ENCODE measurements around the gene EPHA8.
A peak's percentile ranks its signal among the peaks of the same experiment; 100 is the strongest.

Gene EPHA8

DNA sequence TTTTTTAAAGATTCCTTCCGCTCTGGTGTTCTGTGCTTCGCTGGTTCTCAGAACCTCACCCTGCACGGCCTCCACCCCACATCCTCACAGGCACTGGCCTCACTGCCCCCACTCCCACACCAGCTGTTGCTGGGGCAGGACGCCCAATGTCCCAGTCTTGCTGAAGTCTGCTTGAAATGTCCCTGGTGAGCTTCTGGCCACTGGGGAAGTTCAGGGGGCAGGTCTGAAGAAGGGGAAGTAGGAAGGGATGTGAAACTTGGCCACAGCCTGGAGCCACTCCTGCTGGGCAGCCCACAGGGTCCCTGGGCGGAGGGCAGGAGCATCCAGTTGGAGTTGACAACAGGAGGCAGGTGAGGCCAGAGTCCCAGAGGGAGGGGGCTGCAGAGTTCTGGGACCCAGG is 73.1 kb downstream of the EPHA8 start, which contains the start of gene C1QA:
C1QA (plus strand) TSS at position 276 of the 400 bp plus-strand sequence. CDS start 989 bp downstream, outside the sequence.
- Histone ChIP-seq H4K8ac (ENCODE audit: low read length) (no peak within 1 kb of the TSS), H3K27ac (ENCODE audit: low read length, poor library complexity, severe bottlenecking) (no peak within 1 kb of the TSS), H2BK120ac (ENCODE audit: low read depth, low read length) (no peak within 1 kb of the TSS), H3K9ac (ENCODE audit: low read length) (no peak within 1 kb of the TSS), H2AK5ac (ENCODE audit: low read length, severe bottlenecking) (no peak within 1 kb of the TSS), H3K18ac (ENCODE audit: low read depth in 1 of 2, low read length in 2 of 2) (no peak within 1 kb of the TSS), H3K23ac (ENCODE audit: low read length in 2 of 2) (no peak within 1 kb of the TSS), H3K4me2 (ENCODE audit: low read length, poor library complexity, severe bottlenecking) (no peak within 1 kb of the TSS), H3K36me3 (ENCODE audit: control insufficient read depth in 1 of 2, insufficient read depth in 2 of 2, low read depth in 1 of 2, low read length in 2 of 2) (no peaks in the 10 kb centered on the region), H3K4me1 (ENCODE audit: control insufficient read depth, insufficient read depth, low read depth, low read length) (no peaks in the 10 kb centered on the region), H3K4ac (ENCODE audit: low read depth in 1 of 2, low read length in 2 of 2) (no peak within 1 kb of the TSS), H3K14ac (ENCODE audit: low read length in 2 of 2) (no peak within 1 kb of the TSS), H2BK12ac (ENCODE audit: low read length in 2 of 2) (no peak within 1 kb of the TSS), H2BK15ac (ENCODE audit: low read depth, poor library complexity, severe bottlenecking) (no peak within 1 kb of the TSS), H4K91ac (ENCODE audit: low read length) (no peak within 1 kb of the TSS), H3K79me1 (replicated peaks; ENCODE audit: low read length, poor library complexity, severe bottlenecking) (no peaks in the 10 kb centered on the region), H3K27me3 (ENCODE audit: control insufficient read depth in 1 of 2, insufficient read depth in 1 of 2, low read length in 2 of 2) (peaks cover 46 to 73% of the 10 kb centered on the region in 2 experiments), H2BK5ac (ENCODE audit: low read depth, low read length, poor library complexity, severe bottlenecking) (no peak within 1 kb of the TSS), H2AFZ (ENCODE audit: low read depth, low read length) (no peak within 1 kb of the TSS), H3K4me3 (ENCODE audit: insufficient read depth in 1 of 2, low read depth in 1 of 2, low read length in 2 of 2) (peak within 1 kb of the TSS in 1 of 2 experiments; percentile 4), H3K9me3 (ENCODE audit: control insufficient read depth, low read length) (no peaks in the 10 kb centered on the region)
- no peak for DNase-seq
- WGBS: 79% methylated on average over 5 of the region's 5 CpGs

DNA sequence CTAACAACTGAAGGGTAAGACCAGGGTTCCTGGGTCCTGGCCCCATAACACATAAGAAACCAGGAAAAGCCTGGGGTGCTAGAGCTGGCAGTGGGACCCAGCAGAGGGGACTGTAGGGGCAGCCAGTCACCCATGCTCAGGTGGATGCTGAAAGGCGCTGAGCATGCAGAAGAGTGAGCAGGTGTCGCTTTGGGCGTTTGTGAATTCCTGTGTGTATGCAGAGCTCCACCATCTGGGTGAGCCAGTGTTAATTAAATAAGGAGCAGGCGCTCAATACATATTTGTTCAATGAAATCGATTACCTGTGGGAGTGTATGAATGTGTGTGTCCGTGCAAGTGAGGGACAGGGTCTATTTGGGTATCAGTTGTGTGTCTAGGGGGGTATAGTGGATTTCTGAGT is 73.6 kb downstream of the EPHA8 start:
- Histone ChIP-seq H3K4ac (ENCODE audit: low read depth in 1 of 2, low read length in 2 of 2) (no peak overlapping the region), H3K4me2 (ENCODE audit: low read length, poor library complexity, severe bottlenecking) (no peak overlapping the region), H2BK15ac (ENCODE audit: low read depth, poor library complexity, severe bottlenecking) (no peak overlapping the region), H3K79me1 (replicated peaks; ENCODE audit: low read length, poor library complexity, severe bottlenecking) (no peaks in the 10 kb centered on the region), H3K23ac (ENCODE audit: low read length in 2 of 2) (no peak overlapping the region), H2AK5ac (ENCODE audit: low read length, severe bottlenecking) (no peak overlapping the region), H4K91ac (ENCODE audit: low read length) (no peak overlapping the region), H2BK120ac (ENCODE audit: low read depth, low read length) (no peak overlapping the region), H2AFZ (ENCODE audit: low read depth, low read length) (no peak overlapping the region), H3K36me3 (ENCODE audit: control insufficient read depth in 1 of 2, insufficient read depth in 2 of 2, low read depth in 1 of 2, low read length in 2 of 2) (no peaks in the 10 kb centered on the region), H3K18ac (ENCODE audit: low read depth in 1 of 2, low read length in 2 of 2) (no peak overlapping the region), H3K9me3 (ENCODE audit: control insufficient read depth, low read length) (no peaks in the 10 kb centered on the region), H3K14ac (ENCODE audit: low read length in 2 of 2) (no peak overlapping the region), H3K4me3 (ENCODE audit: insufficient read depth in 1 of 2, low read depth in 1 of 2, low read length in 2 of 2) (no peak overlapping the region), H3K27me3 (ENCODE audit: control insufficient read depth in 1 of 2, insufficient read depth in 1 of 2, low read length in 2 of 2) (peaks cover 50 to 72% of the 10 kb centered on the region in 2 experiments), H3K4me1 (ENCODE audit: control insufficient read depth, insufficient read depth, low read depth, low read length) (peaks cover 3% of the 10 kb centered on the region), H4K8ac (ENCODE audit: low read length) (no peak overlapping the region), H2BK5ac (ENCODE audit: low read depth, low read length, poor library complexity, severe bottlenecking) (no peak overlapping the region), H3K27ac (ENCODE audit: low read length, poor library complexity, severe bottlenecking) (no peak overlapping the region), H2BK12ac (ENCODE audit: low read length in 2 of 2) (no peak overlapping the region), H3K9ac (ENCODE audit: low read length) (no peak overlapping the region)
- WGBS: 86% methylated on average over 6 of the region's 6 CpGs
- no peak for DNase-seq

DNA sequence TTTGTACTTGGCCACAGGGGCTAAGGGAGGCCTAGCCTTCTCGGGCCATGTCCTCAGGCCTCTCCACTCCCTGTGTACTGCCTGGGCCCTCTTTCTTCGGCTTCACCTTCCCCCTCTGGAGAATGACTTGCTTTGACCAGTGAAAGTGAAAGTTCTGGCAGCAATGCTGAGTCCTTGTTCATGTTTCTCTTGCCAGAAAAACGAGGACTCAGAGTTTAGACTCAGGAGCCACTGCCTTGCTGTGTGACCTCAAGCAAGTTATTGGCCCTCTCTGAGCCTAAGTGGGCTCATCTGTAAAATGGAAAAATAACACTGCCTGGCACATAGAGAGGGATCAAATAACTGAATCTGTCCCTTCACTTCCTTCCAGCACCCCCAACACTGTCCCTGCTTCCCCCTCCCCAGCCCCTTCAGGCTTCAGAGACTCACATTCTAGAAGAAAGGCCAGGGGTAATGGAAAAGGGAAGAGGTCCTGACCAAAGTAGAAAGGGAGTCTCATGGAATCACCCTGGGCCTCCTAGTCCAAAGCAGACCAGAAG is 74.7 kb downstream of the EPHA8 start:
- Histone ChIP-seq H2BK12ac (ENCODE audit: low read length in 2 of 2) (no peak overlapping the region), H2AFZ (ENCODE audit: low read depth, low read length) (no peak overlapping the region), H2BK5ac (ENCODE audit: low read depth, low read length, poor library complexity, severe bottlenecking) (no peak overlapping the region), H3K79me1 (replicated peaks; ENCODE audit: low read length, poor library complexity, severe bottlenecking) (no peaks in the 10 kb centered on the region), H3K18ac (ENCODE audit: low read depth in 1 of 2, low read length in 2 of 2) (no peak overlapping the region), H3K36me3 (ENCODE audit: control insufficient read depth in 1 of 2, insufficient read depth in 2 of 2, low read depth in 1 of 2, low read length in 2 of 2) (no peaks in the 10 kb centered on the region), H3K4me2 (ENCODE audit: low read length, poor library complexity, severe bottlenecking) (no peak overlapping the region), H4K8ac (ENCODE audit: low read length) (no peak overlapping the region), H3K9me3 (ENCODE audit: control insufficient read depth, low read length) (no peaks in the 10 kb centered on the region), H2BK120ac (ENCODE audit: low read depth, low read length) (no peak overlapping the region), H3K27me3 (ENCODE audit: control insufficient read depth in 1 of 2, insufficient read depth in 1 of 2, low read length in 2 of 2) (peaks cover 49 to 75% of the 10 kb centered on the region in 2 experiments), H2BK15ac (ENCODE audit: low read depth, poor library complexity, severe bottlenecking) (no peak overlapping the region), H3K4me1 (ENCODE audit: control insufficient read depth, insufficient read depth, low read depth, low read length) (peaks cover 3% of the 10 kb centered on the region), H3K4me3 (ENCODE audit: insufficient read depth in 1 of 2, low read depth in 1 of 2, low read length in 2 of 2) (no peak overlapping the region), H3K9ac (ENCODE audit: low read length) (no peak overlapping the region), H4K91ac (ENCODE audit: low read length) (no peak overlapping the region), H3K4ac (ENCODE audit: low read depth in 1 of 2, low read length in 2 of 2) (no peak overlapping the region), H3K23ac (ENCODE audit: low read length in 2 of 2) (no peak overlapping the region), H3K27ac (ENCODE audit: low read length, poor library complexity, severe bottlenecking) (no peak overlapping the region), H2AK5ac (ENCODE audit: low read length, severe bottlenecking) (no peak overlapping the region), H3K14ac (ENCODE audit: low read length in 2 of 2) (no peak overlapping the region)
- WGBS: 73% methylated on average over 3 of the region's 3 CpGs
- no peak for DNase-seq

DNA sequence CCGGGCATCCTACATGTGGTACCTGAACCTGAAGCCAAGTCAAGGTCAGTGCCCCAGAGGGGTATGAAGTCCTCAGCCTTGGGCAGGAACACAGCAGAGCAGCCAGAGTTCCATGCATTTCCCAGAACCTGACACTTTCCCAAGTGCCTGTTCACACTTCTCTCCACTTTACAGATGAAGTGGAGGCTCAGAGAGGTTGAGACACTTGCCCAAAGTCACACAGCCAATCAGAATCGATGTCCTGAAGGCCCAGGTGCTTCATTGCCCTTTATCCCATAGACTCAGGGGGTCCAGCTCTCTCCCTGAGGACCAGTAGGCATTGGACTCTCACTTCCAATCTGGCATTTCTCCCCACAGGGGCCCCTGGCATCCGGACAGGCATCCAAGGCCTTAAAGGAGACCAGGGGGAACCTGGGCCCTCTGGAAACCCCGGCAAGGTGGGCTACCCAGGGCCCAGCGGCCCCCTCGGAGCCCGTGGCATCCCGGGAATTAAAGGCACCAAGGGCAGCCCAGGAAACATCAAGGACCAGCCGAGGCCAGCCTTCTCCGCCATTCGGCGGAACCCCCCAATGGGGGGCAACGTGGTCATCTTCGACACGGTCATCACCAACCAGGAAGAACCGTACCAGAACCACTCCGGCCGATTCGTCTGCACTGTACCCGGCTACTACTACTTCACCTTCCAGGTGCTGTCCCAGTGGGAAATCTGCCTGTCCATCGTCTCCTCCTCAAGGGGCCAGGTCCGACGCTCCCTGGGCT is 75.4 kb downstream of the EPHA8 start:
- no peak overlapping the region for H3K4me2 ChIP-seq (ENCODE audit: low read length, poor library complexity, severe bottlenecking)
- no peak for DNase-seq
- no peak overlapping the region for H2BK15ac ChIP-seq (ENCODE audit: low read depth, poor library complexity, severe bottlenecking)
- H3K36me3 ChIP-seq (ENCODE audit: control insufficient read depth in 1 of 2, insufficient read depth in 2 of 2, low read depth in 1 of 2, low read length in 2 of 2): no peaks in the 10 kb centered on the region
- H4K91ac ChIP-seq (ENCODE audit: low read length): no peak overlapping the region
- H3K4me1 ChIP-seq (ENCODE audit: control insufficient read depth, insufficient read depth, low read depth, low read length): peaks cover 3% of the 10 kb centered on the region
- H2AK5ac ChIP-seq (ENCODE audit: low read length, severe bottlenecking): no peak overlapping the region
- H4K8ac ChIP-seq (ENCODE audit: low read length): no peak overlapping the region
- no peak overlapping the region for H3K4me3 ChIP-seq (ENCODE audit: insufficient read depth in 1 of 2, low read depth in 1 of 2, low read length in 2 of 2)
- no peak overlapping the region for H2BK5ac ChIP-seq (ENCODE audit: low read depth, low read length, poor library complexity, severe bottlenecking)
- H3K27me3 ChIP-seq (ENCODE audit: control insufficient read depth in 1 of 2, insufficient read depth in 1 of 2, low read length in 2 of 2): peaks cover 49 to 71% of the 10 kb centered on the region in 2 experiments
- no peak overlapping the region for H3K9ac ChIP-seq (ENCODE audit: low read length)
- H2BK120ac ChIP-seq (ENCODE audit: low read depth, low read length): no peak overlapping the region
- H3K14ac ChIP-seq (ENCODE audit: low read length in 2 of 2): no peak overlapping the region
- no peaks in the 10 kb centered on the region for H3K9me3 ChIP-seq (ENCODE audit: control insufficient read depth, low read length)
- H3K27ac ChIP-seq (ENCODE audit: low read length, poor library complexity, severe bottlenecking): no peak overlapping the region
- no peak overlapping the region for H2BK12ac ChIP-seq (ENCODE audit: low read length in 2 of 2)
- H3K79me1 ChIP-seq (replicated peaks; ENCODE audit: low read length, poor library complexity, severe bottlenecking): no peaks in the 10 kb centered on the region
- no peak overlapping the region for H3K18ac ChIP-seq (ENCODE audit: low read depth in 1 of 2, low read length in 2 of 2)
- H3K23ac ChIP-seq (ENCODE audit: low read length in 2 of 2): no peak overlapping the region
- no peak overlapping the region for H3K4ac ChIP-seq (ENCODE audit: low read depth in 1 of 2, low read length in 2 of 2)
- 94% methylated on average over 23 of the region's 23 CpGs for WGBS
- H2AFZ ChIP-seq (ENCODE audit: low read depth, low read length): no peak overlapping the region
